HepG2 (cell line): Measurements from ENCODE around the gene ATP4B. TPM values are rescaled to one million over a fixed set of nuclear protein-coding genes. Genes with fewer than 3 reads are reported as not detected.

Source experiments
- ATRX ChIP-seq: sonication (generic); formaldehyde crosslinking; IDR thresholded peaks from 2 replicates; pipeline ENCODE4 v1.4.0; 2020; ENCODE audit warnings: missing genetic modification reagents, borderline replicate concordance
- MIER2 ChIP-seq: IDR thresholded peaks from 2 replicates; pipeline ENCODE4 v1.6.1; 2016; ENCODE audit warnings: missing biosample characterization, missing genetic modification reagents
- RFX5 ChIP-seq: IDR thresholded peaks from 2 replicates; pipeline ENCODE4 v1.6.1; 2011; ENCODE audit warnings: low read depth, low read length, improper control_type of control experiment
- TP53 ChIP-seq: sonication (generic); formaldehyde crosslinking; conservative IDR thresholded peaks from 2 replicates; pipeline ENCODE4 v1.4.0; 2020; ENCODE audit warnings: missing genetic modification reagents
- U2AF1 ChIP-seq: fragments of 200-400 bp; formaldehyde crosslinking; optimal IDR thresholded peaks from 2 replicates; pipeline ENCODE3; 2017; ENCODE audit warnings: mild to moderate bottlenecking, low read depth, low read length
- ZFP62 ChIP-seq: sonication (generic); formaldehyde crosslinking; IDR thresholded peaks from 2 replicates; pipeline ENCODE4 v1.4.0; 2020; ENCODE audit warnings: missing genetic modification reagents
- ZNF33B ChIP-seq: sonication (generic); formaldehyde crosslinking; IDR thresholded peaks from 2 replicates; pipeline ENCODE4 v1.5.1; 2020; ENCODE audit warnings: mild to moderate bottlenecking, missing genetic modification reagents
- ZNF7 ChIP-seq: IDR thresholded peaks from 2 replicates; pipeline ENCODE4 v1.6.1; 2016; ENCODE audit warnings: missing biosample characterization, missing genetic modification reagents
- ZNF747 ChIP-seq: sonication (generic); formaldehyde crosslinking; IDR thresholded peaks from 2 replicates; pipeline ENCODE4 v1.8.1; 2023; ENCODE audit warnings: missing genetic modification reagents, mild to moderate bottlenecking, borderline replicate concordance
- ZNF788 ChIP-seq: sonication (generic); formaldehyde crosslinking; IDR thresholded peaks from 2 replicates; pipeline ENCODE4 v1.5.0; 2020; ENCODE audit warnings: mild to moderate bottlenecking, missing genetic modification reagents, borderline replicate concordance
- ZSCAN25 ChIP-seq: sonication (generic); formaldehyde crosslinking; IDR thresholded peaks from 2 replicates; pipeline ENCODE4 v1.8.0; 2022; ENCODE audit warnings: mild to moderate bottlenecking, missing genetic modification reagents
- polyA plus RNA-seq, 8 experiments: library from polyadenylated mRNA; depleted of rRNA in 3 of 8; stranded (reverse) in 7 of 8; unstranded in 1 of 8; fragments of >200 nt; fragmentation: Illumina TruSeq in 4 of 8; extraction: Trizol in 4 of 8; gene quantifications; 2 replicates each; pipeline versions ENCODE4 v1.2.1 to v1.2.3, GENCODE V29; 2011 to 2016; ENCODE audit warnings: low read depth in 4 of 8, missing spikeins in 1 of 8, mixed read lengths in 1 of 8; ENCODE audit not compliant: insufficient read depth in 1 of 8
- total RNA-seq, 5 experiments: library from RNA; depleted of rRNA; stranded (reverse); fragments of >200 nt; fragmentation: Illumina TruSeq; extraction: Trizol; gene quantifications; 2 replicates each; pipeline ENCODE4 v1.2.3, GENCODE V29; 2016; ENCODE audit warnings: low read depth in 1 of 5
- TF ChIP-seq, protein P1 (sequence below): fragments of 450-650 bp; IDR thresholded peaks from 2 replicates; pipeline ENCODE4 v1.6.1; 2016
- TF ChIP-seq, protein P2 (sequence below): sonication (generic); formaldehyde crosslinking; IDR thresholded peaks from 2 replicates; pipeline ENCODE4 v1.4.0; 2020; ENCODE audit warnings: missing genetic modification reagents, borderline replicate concordance
- TF ChIP-seq, protein P3 (sequence below): sonication (generic); formaldehyde crosslinking; IDR thresholded peaks from 2 replicates; pipeline ENCODE4 v1.4.0; 2020; ENCODE audit warnings: mild to moderate bottlenecking, missing genetic modification reagents
- TF ChIP-seq, protein P4 (sequence below): sonication (generic); formaldehyde crosslinking; IDR thresholded peaks from 2 replicates; pipeline ENCODE4 v1.5.0; 2020; ENCODE audit warnings: missing genetic modification reagents, mild to moderate bottlenecking, borderline replicate concordance

ATP4B gene
- total and polyA plus RNA-seq, 2 of the 13 experiments (the other 11 are each of a cell fraction or from before 2014, with no cell fraction given), result not detected

DNA sequence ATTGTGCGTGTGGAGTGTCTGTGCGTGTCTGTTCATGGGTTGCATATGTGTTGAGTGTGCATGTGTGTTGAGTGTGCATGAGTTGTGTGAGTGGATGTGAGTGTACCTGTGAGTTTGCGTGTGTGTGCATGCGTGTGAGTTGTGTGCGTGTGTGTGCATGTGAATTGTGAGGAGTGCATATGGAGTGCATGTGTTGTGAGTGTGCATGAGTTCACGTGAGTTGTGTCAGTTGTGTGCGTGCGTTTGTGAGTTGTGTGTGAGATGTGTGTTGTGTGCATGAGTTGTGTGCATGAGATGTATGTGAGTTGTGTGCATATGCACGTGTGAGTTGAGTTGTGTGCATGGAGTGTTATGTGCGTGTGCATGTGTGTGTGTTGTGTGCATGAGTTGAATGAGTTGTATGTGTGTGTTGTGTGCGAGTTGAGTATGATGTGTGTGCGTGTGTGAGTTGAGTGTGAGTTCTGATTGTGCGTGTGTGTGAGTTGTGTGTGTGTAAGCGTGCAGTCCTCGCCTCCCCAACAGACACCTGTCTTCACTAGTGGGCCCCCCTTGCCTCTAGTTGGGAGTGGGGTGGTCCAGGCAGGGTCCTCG, 44.1 kb downstream of the ATP4B start (continued):
- no peak for TF ChIP-seq ZNF747
- no peak for TF ChIP-seq ZNF7 (CRISPR knock-in tag)
- TF ChIP-seq ATRX (CRISPR knock-in tag), result no peak
- no peak for TF ChIP-seq TP53 (CRISPR knock-in tag)
- no peak for TF ChIP-seq U2AF1
- TF ChIP-seq ZNF788, result no peak
- no peak for TF ChIP-seq ZFP62 (CRISPR knock-in tag)
- TF ChIP-seq, protein P1, sequence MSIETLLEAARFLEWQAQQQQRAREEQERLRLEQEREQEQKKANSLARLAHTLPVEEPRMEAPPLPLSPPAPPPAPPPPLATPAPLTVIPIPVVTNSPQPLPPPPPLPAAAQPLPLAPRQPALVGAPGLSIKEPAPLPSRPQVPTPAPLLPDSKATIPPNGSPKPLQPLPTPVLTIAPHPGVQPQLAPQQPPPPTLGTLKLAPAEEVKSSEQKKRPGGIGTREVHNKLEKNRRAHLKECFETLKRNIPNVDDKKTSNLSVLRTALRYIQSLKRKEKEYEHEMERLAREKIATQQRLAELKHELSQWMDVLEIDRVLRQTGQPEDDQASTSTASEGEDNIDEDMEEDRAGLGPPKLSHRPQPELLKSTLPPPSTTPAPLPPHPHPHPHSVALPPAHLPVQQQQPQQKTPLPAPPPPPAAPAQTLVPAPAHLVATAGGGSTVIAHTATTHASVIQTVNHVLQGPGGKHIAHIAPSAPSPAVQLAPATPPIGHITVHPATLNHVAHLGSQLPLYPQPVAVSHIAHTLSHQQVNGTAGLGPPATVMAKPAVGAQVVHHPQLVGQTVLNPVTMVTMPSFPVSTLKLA, result peak; percentile 43
- no peak for TF ChIP-seq RFX5
- TF ChIP-seq MIER2 (CRISPR knock-in tag), result no peak
- TF ChIP-seq, protein P2, sequence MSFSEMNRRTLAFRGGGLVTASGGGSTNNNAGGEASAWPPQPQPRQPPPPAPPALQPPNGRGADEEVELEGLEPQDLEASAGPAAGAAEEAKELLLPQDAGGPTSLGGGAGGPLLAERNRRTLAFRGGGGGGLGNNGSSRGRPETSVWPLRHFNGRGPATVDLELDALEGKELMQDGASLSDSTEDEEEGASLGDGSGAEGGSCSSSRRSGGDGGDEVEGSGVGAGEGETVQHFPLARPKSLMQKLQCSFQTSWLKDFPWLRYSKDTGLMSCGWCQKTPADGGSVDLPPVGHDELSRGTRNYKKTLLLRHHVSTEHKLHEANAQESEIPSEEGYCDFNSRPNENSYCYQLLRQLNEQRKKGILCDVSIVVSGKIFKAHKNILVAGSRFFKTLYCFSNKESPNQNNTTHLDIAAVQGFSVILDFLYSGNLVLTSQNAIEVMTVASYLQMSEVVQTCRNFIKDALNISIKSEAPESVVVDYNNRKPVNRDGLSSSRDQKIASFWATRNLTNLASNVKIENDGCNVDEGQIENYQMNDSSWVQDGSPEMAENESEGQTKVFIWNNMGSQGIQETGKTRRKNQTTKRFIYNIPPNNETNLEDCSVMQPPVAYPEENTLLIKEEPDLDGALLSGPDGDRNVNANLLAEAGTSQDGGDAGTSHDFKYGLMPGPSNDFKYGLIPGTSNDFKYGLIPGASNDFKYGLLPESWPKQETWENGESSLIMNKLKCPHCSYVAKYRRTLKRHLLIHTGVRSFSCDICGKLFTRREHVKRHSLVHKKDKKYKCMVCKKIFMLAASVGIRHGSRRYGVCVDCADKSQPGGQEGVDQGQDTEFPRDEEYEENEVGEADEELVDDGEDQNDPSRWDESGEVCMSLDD (CRISPR knock-in tag), result no peak
- TF ChIP-seq, protein P3, sequence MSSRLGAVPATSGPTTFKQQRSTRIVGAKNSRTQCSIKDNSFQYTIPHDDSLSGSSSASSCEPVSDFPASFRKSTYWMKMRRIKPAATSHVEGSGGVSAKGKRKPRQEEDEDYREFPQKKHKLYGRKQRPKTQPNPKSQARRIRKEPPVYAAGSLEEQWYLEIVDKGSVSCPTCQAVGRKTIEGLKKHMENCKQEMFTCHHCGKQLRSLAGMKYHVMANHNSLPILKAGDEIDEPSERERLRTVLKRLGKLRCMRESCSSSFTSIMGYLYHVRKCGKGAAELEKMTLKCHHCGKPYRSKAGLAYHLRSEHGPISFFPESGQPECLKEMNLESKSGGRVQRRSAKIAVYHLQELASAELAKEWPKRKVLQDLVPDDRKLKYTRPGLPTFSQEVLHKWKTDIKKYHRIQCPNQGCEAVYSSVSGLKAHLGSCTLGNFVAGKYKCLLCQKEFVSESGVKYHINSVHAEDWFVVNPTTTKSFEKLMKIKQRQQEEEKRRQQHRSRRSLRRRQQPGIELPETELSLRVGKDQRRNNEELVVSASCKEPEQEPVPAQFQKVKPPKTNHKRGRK (CRISPR knock-in tag), result no peak
- TF ChIP-seq ZSCAN25 (CRISPR knock-in tag), result no peak
- TF ChIP-seq, protein P4, sequence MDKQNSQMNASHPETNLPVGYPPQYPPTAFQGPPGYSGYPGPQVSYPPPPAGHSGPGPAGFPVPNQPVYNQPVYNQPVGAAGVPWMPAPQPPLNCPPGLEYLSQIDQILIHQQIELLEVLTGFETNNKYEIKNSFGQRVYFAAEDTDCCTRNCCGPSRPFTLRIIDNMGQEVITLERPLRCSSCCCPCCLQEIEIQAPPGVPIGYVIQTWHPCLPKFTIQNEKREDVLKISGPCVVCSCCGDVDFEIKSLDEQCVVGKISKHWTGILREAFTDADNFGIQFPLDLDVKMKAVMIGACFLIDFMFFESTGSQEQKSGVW (CRISPR knock-in tag), result no peak
- no peak for TF ChIP-seq ZNF33B (CRISPR knock-in tag)
- TF ChIP-seq, all 625 proteins: peak for 5
